Epithelial cell of proximal tubule (primary cell): ENCODE results near the gene TSHZ1. TPM values are rescaled to one million over a fixed set of nuclear protein-coding genes. Genes with fewer than 3 reads are reported as not detected.

Experiments
- DNase-seq: peaks from one replicate; pipeline ENCODE4 v3.0.0-alpha.2; 2011; ENCODE audit warnings: low read depth
- H3K4me3 ChIP-seq: 2 replicates; pipeline ENCODE4 v1.5.1; 2011; ENCODE audit warnings: low read depth, mild to moderate bottlenecking, low read length
- total RNA-seq: library from RNA; depleted of rRNA; stranded (reverse); fragments of >200 nt; gene quantifications from 2 replicates; pipeline ENCODE4 v1.2.3, GENCODE V29; 2015
- TF ChIP-seq, protein P1 (sequence below): conservative IDR thresholded peaks from 2 replicates; pipeline ENCODE4 v1.5.1; 2012; ENCODE audit warnings: low read depth, mild to moderate bottlenecking, low read length

Gene TSHZ1
- total RNA-seq, 1 donor from 2014 or later: 5.1 TPM

DNA sequence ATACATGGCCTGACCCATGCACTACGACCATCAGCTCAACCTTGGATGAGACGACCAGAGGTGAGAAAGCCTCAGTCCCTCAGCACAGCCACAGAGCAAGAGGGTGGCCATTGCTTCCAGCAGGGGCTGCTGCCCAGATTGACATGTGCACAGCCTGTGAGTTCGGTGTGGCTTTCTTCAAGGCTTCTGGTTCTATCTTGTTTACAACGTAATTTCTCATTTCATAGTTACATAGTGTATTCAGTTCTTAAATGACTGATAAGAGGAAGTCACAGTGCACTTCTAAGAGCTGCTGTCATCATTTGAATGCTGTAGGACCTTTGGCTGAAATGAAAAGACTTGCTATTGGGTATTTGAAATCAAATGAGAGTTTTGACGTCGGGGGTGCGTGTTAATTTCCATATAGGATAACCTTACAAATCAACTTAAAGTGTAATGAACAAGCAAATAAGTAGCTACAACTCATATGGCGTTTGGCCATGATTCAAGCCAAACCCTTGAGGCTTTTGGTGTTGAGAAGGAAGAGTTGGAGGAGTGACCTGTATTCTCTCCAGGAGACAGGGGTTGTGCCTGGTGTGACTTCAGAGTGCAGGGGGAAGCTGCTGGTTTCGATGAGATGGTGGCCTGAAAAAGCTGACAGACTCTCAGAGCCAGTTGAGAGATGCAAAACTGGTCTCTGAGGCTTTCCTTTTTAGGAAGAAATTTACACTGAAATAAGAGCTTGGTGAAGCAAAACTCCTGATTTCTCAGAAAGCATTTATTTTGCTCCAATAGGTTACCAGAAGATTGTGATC is 51.0 kb downstream of the TSHZ1 start:
- TF ChIP-seq, protein P1, sequence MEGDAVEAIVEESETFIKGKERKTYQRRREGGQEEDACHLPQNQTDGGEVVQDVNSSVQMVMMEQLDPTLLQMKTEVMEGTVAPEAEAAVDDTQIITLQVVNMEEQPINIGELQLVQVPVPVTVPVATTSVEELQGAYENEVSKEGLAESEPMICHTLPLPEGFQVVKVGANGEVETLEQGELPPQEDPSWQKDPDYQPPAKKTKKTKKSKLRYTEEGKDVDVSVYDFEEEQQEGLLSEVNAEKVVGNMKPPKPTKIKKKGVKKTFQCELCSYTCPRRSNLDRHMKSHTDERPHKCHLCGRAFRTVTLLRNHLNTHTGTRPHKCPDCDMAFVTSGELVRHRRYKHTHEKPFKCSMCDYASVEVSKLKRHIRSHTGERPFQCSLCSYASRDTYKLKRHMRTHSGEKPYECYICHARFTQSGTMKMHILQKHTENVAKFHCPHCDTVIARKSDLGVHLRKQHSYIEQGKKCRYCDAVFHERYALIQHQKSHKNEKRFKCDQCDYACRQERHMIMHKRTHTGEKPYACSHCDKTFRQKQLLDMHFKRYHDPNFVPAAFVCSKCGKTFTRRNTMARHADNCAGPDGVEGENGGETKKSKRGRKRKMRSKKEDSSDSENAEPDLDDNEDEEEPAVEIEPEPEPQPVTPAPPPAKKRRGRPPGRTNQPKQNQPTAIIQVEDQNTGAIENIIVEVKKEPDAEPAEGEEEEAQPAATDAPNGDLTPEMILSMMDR: no peak
- no peak overlapping the region for H3K4me3 ChIP-seq
- DNase-seq: no peak

DNA sequence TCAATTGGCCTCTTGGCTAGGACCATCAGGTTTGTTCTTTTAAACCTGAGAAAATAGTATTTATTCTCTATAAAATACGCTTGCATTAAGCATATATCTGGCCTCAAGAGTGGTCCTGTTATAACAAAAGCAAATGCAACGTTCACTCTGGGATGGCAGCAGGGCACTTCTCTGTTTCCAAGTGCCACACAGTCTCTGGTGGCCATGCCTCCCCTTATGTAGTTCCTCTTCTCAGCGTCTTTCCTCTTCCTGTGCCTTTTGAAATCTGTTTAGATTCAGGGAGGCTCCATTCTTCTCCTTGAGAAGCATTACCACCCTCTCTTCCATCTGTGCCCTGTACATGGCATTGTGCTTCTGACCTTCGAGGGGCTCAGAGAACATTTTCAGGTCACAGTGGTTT is 51.9 kb downstream of the TSHZ1 start:
- TF ChIP-seq, protein P1: no peak
- no peak overlapping the region for H3K4me3 ChIP-seq
- DNase-seq: no peak

- H3K4me3 ChIP-seq: no peak overlapping the region
- TF ChIP-seq, protein P1: no peak
- no peak for DNase-seq
Observed at GRCh38 chr18:75264195-75264594, 53.6 kb downstream of the TSHZ1 start.

GRCh38 chr18:75264926-75265597 is 54.5 kb downstream of the TSHZ1 start:
- no peak overlapping the region for H3K4me3 ChIP-seq
- TF ChIP-seq, protein P1: no peak
- DNase-seq: no peak

DNA sequence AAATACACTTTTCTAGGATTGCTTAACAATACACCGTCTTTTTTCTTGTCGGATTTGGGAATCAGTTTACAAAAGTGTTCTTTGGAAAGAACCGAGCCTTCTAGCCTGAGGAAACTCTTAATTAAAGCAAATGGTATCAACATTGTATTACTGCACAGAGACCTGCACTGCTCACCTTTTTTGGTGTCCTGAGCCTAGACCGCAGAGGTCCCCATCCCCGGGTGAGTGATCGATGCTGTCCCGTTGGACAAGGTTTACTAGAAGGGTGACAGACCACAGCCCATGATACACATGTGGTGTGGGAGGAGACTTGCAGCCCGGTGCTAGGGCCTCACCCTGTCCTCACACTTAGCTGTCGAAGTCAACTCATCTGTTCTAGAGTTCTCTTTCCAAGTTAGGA is 55.3 kb downstream of the TSHZ1 start:
- no peak overlapping the region for H3K4me3 ChIP-seq
- DNase-seq: no peak
- TF ChIP-seq, protein P1: no peak

- H3K4me3 ChIP-seq: no peak overlapping the region
- no peak for DNase-seq
- TF ChIP-seq, protein P1: no peak
Observed at GRCh38 chr18:75267643-75268363, 57.2 kb downstream of the TSHZ1 start.
